ENCODE results near the gene TAF11L3.
"Not testable (repeated sequence)": the region's sequence is repeated elsewhere in the genome, so short reads cannot be mapped to it uniquely, and the experiment has no call there.

The TAF11L3 gene

DNA sequence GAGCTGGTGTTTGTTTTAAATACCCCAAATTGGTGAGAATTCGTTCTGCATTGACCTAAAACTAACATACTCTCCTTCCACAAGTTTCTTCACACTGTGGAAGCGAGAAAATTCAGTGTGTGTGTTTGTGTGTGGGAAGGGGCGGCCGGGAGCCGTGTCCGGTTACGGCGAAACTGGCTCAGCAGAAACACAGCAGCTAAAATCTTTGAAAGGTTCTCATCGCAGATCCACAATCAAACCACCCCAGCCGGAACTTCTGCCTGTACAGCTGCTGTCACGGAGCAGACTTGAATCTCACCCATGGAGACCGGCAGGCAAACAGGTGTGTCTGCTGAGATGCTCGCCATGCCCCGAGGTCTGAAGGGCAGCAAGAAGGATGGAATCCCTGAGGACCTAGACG lies at the start of gene TAF11L3:
Gene TAF11L3 (plus strand): TSS at position 301 of the 400 bp plus-strand sequence.
- not testable (repeated sequence) for DNase-seq

DNA sequence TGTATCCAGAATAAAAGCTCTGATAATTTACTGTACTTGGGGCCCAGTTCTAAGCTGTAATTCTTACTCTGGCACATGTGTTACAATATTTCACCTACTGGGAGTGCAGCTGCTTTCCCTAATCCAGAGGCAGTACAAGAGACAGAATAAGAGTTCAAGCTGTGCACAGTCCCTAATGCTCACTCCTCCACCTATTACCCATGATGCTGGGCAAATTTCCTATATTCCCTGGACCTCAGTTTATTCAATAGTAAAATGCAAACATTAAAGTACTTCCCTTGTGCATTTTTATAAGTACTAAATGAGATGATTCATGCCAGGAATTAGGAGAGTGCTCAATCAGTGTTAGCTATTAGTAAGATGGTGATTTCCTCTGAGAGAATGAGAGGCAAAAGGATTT lies 48.1 kb upstream of the TAF11L3 start:
- no peak for DNase-seq

DNA sequence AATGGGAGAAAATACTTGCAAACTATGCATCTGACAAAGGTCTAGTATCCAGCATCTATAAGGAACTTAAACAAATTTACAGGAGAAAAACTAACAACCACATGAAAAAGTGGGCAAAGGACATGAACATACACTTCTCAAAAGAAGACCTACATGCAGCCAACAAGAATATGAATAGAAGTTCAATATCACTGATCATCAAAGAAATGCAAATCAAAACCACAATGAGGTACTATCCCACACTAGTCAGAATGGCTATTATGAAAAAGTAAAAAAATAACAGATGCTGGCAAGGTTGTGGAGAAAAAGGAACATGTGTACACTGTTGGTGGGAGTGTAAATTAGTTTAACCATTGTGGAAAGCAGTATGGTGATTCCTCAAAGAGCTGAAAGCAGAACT lies 43.1 kb upstream of the TAF11L3 start:
- not testable (repeated sequence) for DNase-seq

DNA sequence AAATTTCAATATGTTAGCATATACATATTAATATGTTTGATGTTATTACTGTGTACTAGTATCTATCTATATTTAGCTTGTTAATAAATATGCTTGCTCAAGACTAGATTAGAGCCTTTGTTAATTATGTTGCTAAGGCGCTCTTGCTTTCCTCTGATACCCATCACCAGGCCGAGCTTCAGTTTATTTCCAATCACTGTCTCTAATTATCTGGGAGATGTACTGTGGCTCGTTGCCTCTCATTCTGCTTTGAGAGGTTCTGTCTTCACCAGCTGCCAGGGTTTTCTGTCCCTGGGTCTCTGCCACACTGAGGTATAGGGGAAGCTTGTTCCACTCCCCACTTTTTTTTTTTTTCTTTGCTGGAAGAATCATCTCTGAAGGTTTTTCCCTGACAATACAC lies 41.1 kb upstream of the TAF11L3 start:
- no peak for DNase-seq

DNA sequence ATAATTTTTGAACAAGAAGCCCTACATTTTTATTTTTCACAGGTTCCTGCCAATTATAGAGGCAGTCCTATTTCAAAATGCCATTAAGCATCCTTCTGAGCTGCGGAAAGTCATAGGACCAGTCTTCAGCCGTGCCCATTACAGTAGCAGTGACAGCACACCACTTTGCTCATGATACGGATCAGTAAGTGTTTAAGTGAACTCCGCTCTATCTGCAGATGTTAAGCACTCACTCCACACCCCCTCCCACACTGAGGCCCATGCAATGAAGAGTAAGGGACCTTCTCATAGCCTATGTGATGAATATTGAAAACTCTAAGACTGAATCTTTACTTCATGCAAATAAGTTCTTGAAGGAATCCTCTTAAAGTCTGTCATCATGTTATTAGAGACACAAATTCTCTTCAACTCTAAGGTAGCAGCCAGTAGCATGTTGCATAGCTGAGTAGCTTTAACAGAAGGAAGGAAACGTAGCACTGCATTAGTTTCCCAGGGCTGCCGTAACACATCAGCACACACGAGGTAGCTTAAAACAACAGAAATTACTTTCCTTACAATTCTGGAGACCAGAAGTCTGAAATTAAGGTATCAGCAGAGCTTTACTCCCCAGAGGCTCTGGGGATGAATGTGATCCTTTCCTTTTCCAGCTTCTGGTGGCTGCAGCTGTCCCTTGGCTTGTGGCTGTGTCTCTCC lies 40.4 kb upstream of the TAF11L3 start:
- no peak for DNase-seq

DNA sequence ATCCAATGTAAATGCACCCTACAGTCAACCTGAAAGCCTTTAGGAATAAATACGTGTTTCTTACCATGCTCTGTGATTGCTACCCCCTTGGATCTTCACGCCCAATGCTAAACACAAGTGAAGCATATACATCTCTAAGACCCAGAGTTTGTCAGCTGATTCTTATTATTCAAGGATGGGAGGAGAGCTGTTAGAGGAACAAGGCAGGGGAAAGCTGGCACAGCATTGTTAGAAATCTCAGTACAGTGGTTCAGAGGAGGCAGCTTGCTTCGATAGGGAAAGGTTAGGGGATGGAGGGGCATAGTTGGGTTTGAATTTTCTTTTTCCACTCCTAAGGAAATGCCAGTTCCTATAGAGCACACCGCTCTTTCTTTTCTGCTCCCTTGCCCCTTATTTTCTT lies 36.8 kb upstream of the TAF11L3 start:
- no peak for DNase-seq

DNA sequence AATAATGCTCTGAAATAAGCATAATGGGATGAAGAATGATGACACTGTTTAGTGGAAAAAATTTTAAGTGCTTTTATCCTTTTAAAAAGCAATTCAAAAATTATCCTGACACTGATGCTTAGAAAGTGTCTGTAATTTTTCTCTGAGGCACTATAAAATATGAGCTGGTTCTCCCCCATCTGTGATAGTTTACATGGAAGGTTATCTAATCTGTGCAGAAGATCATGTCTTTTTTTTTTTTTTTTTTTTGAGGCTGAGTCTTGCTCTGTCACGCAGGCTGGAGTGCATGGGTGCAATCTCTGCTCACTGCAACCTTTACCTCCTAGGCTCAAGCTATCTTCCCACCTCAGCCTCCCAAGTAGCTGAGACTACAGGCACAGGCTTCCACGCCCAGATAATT lies 35.4 kb upstream of the TAF11L3 start:
- DNase-seq: no peak

DNA sequence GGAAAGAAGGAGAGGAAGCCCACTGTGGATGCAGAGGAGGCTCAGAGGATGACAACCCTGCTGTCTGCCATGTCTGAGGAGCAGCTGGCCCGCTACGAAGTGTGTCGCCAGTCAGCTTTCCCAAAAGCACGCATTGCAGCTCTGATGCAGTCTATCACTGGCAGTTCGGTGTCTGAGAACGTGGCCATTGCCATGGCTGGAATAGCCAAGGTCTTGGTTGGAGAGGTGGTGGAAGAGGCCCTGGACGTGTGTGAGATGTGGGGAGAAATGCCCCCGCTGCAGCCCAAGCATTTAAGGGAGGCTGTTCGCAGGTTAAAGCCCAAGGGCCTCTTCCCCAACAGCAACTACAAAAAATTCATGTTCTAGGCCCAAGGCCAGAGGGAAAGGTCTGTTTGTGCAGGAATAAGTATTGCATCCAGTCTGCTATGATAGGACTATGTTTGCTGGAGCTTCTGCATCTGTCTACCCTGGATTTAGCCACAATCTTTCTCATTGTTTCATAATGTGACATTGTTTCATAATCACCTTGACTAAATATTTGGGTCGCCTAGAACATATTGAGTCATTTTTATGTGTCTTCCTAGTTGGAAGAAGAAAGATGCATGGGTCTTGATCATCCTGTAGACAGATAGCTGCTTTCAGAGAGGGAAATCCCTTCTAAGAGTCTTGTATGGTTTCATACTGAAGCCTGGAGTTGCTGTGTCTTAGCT lies 31.5 kb upstream of the TAF11L3 start:
- not testable (repeated sequence) for DNase-seq

DNA sequence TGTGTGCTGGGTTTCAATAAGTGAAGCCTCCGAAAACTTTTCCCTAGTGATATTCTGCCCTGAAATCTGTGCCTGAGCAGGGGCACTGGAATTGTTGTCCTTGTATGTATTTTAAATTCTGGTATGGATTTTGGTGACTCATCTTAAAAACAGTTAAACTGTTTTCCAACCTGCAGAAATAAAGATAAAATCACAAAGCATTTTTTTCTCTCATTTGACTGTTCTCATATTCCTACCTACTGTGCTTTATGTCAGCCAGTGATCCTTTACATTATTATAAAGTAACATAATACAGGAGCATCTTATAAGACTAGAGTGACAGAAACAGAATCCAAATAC lies 31.0 kb upstream of the TAF11L3 start:
- no peak for DNase-seq

DNA sequence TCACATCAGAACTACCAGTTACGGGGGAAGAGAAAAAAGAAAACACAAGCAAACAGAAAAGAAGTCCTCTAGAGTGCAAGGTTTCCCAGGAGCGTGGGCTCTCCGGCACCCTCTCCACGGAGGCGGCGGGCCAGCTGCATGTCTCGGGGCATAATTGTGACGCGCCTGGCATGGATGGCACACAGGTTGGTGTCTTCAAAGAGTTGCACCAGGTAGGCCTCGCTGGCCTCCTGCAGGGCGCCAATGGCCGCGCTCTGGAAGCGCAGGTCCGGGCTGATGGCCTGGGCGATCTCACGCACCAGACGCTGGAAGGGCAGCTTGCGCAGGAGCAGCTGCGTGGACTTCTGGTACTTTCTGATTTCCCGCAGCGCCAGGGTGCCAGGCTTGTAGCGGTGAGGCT lies 26.9 kb upstream of the TAF11L3 start:
- not testable (repeated sequence) for DNase-seq

DNA sequence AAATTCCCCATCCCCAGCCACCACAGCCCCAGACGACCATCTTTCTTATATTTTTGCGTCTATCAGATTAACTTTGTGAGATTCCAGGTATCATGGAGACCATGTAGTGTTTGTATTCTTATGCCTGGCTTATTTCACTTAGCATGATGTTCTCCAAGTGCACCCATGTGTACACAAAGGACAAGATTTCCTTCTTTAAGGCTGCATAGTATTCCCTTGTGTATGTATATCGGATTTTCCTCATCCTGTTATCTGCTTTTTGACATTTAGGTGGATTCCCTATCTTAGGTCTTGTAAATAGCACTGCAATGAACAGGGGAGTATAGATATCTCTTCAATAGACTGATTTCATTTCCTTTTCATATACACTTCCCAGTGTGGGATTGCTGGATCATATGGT lies 25.4 kb upstream of the TAF11L3 start:
- DNase-seq: no peak

DNA sequence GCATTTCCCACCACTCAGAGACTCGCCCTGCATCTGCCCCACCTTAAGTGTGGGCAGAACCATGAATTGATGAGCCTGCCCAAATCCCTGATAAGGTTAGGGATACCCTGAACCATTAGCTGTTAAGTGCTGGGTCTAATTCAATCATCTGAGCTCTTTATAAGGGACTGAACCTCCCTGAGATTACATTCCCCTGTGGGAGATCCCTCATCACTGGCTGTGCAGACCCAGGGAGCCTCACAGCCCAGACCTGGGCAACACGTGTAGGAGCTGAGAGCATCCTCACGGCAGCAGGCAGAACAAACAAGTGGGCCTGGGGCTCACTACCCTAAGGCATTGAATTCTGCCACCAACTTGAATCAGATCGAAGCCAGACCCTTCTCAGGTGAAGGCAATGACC lies 20.7 kb upstream of the TAF11L3 start:
- DNase-seq: no peak

DNA sequence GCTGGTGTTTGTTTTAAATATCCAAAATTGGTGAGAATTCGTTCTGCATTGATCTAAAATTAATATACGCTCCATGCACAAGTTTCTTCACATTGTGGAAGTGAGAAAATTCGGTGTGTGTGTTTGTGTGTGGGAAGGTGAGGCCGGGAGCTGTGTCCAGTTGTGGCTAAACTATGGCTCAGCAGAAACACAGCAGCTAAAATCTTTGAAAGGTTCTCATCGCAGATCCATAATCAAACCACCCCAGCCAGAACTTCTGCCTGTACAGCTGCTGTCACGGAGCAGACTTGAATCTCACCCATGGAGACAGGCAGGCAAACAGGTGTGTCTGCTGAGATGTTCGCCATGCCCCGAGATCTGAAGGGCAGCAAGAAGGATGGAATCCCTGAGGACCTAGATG lies 20.2 kb upstream of the TAF11L3 start, which contains the start of gene TAF11L2:
Gene TAF11L2 (plus strand): TSS at position 301 of the 400 bp plus-strand sequence.
- not testable (repeated sequence) for DNase-seq

DNA sequence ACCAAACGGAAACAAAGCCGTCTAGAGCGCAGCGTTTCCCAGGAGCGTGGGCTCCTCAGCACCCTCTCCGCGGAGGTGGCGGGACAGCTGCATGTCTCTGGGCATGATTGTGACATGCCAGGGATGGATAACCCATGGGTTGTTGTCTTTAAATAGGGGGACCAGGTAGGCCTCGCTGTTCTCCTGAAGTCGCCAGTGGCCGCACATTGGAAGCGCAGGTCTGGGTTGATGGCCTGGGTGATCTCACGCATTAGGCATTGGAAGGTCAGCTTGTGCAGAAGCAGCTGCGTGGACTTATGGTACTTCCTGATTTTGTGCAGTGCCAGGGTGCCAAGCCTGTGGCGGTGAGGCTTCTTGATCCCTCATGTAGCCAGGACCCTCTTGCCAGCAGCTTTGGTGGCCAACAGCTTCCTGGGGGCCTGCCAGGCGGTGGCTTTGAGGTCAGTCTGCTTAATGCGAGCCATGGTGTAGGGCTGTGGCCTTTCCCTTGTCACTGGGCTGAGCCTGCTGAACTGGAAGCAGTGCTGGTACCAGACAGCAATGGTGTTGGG lies 6.3 kb upstream of the TAF11L3 start:
- no peak for DNase-seq

DNA sequence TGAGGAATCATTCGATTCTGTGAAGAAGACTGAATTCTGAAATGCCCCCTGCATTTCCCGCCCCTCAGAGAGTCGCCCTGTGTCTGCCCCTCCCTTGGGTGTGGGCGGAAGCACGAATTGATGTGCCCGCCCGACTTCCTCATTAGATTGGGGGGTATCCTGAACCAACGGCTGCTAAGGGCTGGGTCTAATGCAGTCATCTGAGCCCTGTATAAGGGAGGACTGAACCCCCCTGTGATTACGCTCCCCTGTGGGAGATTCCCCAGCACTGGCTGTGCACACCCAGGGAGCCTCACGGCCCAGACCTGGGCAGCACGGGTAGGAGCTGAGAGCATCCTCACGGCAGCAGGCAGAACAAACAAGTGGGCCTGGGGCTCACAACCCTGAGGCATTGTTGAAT lies 641 bp upstream of the TAF11L3 start:
- not testable (repeated sequence) for DNase-seq

DNA sequence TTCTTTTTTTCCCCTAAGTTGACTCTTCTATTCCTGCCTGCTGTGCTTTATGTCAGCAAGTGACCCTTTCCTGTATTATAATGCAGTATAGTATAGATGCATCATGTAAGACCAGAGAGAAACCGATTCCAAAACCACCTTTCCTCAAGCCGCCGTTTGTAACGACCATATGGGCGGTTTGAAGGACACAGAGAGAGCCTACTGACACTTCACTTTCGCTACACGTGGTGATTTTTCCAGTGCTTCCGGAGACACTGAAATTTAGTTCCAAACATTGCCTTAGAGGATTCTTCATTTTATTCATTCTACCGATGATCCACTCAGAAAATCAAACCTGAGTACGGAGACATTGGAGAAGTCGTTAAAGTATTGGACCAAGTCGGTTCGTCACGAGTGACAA lies 1.3 kb downstream of the TAF11L3 start:
- DNase-seq: not testable (repeated sequence)

DNA sequence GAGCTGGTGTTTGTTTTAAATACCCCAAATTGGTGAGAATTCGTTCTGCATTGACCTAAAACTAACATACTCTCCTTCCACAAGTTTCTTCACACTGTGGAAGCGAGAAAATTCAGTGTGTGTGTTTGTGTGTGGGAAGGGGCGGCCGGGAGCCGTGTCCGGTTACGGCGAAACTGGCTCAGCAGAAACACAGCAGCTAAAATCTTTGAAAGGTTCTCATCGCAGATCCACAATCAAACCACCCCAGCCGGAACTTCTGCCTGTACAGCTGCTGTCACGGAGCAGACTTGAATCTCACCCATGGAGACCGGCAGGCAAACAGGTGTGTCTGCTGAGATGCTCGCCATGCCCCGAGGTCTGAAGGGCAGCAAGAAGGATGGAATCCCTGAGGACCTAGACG lies 3.3 kb downstream of the TAF11L3 start, which contains the start of gene TAF11L4:
Gene TAF11L4 (plus strand): TSS at position 301 of the 400 bp plus-strand sequence.
- DNase-seq: not testable (repeated sequence)

DNA sequence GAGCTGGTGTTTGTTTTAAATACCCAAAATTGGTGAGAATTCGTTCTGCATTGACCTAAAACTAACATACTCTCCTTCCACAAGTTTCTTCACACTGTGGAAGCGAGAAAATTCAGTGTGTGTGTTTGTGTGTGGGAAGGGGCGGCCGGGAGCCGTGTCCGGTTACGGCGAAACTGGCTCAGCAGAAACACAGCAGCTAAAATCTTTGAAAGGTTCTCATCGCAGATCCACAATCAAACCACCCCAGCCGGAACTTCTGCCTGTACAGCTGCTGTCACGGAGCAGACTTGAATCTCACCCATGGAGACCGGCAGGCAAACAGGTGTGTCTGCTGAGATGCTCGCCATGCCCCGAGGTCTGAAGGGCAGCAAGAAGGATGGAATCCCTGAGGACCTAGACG lies 6.8 kb downstream of the TAF11L3 start, which contains the start of gene TAF11L5:
Gene TAF11L5 (plus strand): TSS at position 301 of the 400 bp plus-strand sequence.
- DNase-seq: not testable (repeated sequence)

DNA sequence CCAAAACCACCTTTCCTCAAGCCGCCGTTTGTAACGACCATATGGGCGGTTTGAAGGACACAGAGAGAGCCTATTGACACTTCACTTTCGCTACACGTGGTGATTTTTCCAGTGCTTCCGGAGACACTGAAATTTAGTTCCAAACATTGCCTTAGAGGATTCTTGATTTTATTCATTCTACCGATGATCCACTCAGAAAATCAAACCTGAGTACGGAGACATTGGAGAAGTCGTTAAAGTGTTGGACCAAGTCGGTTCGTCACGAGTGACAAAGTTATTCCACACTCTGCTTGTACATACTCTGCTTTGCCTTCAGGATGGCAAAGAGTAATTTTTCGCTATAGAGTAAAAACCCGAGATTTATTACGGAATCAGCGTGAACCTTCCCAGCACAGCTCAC lies 8.3 kb downstream of the TAF11L3 start:
- DNase-seq: not testable (repeated sequence)

DNA sequence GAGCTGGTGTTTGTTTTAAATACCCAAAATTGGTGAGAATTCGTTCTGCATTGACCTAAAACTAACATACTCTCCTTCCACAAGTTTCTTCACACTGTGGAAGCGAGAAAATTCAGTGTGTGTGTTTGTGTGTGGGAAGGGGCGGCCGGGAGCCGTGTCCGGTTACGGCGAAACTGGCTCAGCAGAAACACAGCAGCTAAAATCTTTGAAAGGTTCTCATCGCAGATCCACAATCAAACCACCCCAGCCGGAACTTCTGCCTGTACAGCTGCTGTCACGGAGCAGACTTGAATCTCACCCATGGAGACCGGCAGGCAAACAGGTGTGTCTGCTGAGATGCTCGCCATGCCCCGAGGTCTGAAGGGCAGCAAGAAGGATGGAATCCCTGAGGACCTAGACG lies 10.2 kb downstream of the TAF11L3 start, which contains the start of gene TAF11L6:
Gene TAF11L6 (plus strand): TSS at position 301 of the 400 bp plus-strand sequence.
- not testable (repeated sequence) for DNase-seq
